Stimulated activated CD8-positive, alpha-beta memory T cell treated with anti-CD3 and anti-CD28 coated beads, Interleukin-12 subunit alpha, Interleukin-12 subunit beta, amount 100 ng/mL, for 1 hour (primary cell): ENCODE data around the gene MAML3.

Experiments
- DNase-seq: peaks from one replicate; pipeline ENCODE4 v3.0.0-alpha.2; 2020; ENCODE audit warnings: low read depth

Gene MAML3

GRCh38 chr4:139861471-139861870, 292.5 kb downstream of the MAML3 start:
- no peak for DNase-seq

DNA sequence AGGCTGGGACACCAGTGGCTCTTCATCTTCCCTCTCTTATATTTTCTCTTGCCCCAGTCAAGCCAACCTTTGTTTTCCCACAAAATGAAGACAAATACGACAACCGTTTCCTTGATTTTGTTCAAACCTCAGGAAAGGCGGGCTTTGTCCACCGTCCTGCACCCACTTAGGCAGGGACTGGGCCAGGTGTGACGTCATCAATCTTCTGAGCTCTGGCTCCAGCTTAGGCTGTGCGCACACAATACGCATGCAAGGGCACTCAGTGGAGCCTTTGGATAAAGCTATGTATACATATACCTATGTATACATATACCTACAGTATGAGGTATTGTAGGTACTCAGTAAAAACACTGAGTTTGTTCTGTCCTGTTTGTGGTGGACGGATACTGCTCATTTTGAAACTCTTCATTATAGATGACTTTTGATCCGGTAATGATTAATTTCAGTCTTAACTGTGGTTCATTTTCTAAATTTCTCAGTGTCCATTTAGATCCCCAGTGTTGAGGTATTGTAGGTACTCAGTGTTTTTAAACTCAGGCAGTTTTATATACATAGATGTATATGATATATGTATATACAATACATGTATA, 293.5 kb downstream of the MAML3 start:
- DNase-seq = no peak

- DNase-seq = no peak
These were observed 294.1 kb downstream of the MAML3 start for GRCh38 chr4:139859876-139860275.

DNA sequence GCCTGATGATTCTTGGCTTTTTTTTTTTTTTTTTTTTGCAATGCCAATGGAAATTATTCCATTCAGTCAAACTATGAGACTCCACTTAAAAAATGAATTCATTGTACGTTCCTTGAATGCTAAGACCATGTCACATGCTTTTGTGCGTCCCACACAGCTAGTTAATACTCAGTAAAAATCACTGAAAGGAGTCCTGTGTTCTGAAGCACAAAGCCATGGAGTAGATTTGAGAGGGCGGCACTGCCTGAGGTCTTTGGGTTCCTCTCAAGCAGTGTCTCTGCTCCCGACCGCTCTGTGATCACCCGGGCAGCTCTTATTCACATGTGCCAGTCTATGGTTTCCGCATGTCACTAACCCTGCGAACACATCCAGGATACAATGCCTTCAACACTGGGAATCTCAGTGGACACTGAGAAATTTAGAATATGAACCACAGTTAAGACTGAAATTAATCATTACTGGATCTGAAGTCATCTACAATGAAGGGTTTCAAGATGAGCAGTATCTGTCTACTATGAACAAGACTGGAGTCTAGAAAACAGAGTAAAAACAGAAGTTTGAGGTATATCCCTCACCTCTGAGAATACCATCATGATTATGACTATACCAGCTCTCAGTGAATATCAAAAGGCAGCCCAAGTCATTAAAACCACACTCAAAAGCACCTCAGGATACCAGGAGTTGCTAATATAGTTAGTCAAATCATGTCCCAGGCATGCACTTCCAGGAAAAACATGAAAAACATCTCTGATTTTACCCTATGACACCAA, 295.4 kb downstream of the MAML3 start:
- DNase-seq = no peak

GRCh38 chr4:139857977-139858376, 296.0 kb downstream of the MAML3 start:
- DNase-seq = no peak

- DNase-seq = no peak
These were observed 297.0 kb downstream of the MAML3 start for GRCh38 chr4:139857021-139857420.

DNA sequence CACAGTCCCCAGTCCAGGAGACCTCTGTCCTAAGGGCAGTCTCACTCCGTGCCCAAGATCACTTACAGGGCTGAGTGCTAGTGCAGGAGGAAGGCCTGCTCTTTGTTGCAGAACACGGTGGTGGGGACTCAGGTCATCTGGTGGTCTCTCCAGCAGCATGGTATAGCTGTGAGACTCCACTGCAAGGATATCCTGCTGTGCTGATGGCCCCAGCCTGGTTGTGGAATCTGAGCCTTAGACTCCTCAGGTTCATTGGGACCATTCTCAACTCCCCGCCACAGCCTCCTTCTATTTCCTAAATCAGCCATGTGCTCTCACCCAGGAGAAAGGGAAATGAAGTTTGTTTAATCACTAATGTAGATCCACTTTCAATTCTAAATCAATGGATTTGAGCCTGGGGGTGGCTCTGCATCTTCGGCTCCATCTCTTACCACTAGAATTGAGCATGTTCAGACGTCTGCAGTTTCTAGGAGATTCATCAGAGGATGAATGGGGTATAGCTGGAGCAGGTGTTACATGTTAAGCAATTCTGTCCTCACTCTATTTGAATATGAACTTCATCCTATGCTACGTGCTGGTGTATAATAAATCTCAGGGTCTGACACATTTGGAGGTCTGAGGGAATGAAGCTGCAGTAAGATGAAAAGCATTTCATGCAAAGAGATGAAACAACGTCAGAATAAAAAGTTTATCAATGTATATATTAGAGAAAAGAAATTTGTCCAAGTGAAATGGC, 299.1 kb downstream of the MAML3 start:
- DNase-seq = no peak

DNA sequence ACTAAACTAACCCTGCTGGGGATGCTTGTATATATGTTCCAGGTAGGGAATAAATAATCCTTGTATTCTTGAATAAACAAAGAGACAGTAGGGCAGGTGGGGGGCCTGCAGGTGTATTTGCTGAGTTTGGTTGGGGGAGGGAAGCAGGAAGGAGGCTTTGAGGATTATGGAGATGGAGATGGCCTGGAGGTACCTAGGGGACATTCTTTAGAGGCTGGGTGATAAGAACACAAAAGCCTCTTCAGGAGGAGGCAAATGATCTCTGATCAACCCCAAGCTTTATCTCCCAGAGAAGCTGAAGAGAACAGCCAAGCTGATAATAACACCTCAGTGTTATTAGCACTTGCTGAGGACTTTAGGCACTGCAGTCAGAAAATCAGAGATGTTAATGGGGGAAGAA, 300.7 kb downstream of the MAML3 start:
- DNase-seq = no peak

GRCh38 chr4:139852612-139853269, 301.2 kb downstream of the MAML3 start:
- DNase-seq = no peak

- no peak for DNase-seq
These were observed 302.3 kb downstream of the MAML3 start for GRCh38 chr4:139851639-139852038.

- DNase-seq = no peak
These were observed 302.9 kb downstream of the MAML3 start for GRCh38 chr4:139851133-139851532.

DNA sequence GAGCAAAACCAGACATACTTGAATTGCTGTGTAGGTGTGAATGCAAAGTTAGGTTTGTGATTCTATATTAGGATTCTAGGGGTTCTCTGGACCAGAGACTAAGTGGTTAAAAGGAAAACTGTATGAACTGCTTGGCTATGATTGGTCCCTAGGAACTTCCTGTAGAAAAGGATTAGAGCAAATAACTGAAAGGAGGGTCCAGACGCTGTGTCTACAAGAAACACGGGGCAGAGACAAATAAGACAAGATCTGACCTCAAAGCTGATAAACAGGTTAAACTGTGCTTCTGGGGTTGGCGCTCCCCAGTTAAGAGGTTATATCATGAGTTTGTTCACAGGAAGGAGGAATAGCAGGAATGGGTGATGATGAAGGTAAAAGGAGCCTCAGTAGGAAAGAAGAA, 304.8 kb downstream of the MAML3 start:
- DNase-seq = no peak

DNA sequence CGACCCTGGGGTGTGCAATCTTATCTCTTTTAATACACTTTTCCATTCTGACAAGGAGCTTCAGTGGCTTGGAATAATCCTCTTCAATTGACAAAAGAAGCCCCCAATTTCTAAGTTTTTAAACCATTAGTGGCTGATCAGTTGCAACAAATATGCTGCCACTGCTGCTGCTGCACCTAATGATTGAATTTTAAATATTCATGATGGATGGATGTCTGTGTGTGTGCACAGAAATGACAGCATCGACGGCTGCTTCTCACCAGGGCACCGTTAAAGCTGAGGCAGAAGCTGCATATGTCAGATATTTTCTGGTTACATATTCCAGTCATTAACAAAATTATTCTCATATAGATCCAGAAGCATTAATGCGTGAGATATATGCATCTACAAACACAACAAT, 306.0 kb downstream of the MAML3 start:
- DNase-seq = no peak

DNA sequence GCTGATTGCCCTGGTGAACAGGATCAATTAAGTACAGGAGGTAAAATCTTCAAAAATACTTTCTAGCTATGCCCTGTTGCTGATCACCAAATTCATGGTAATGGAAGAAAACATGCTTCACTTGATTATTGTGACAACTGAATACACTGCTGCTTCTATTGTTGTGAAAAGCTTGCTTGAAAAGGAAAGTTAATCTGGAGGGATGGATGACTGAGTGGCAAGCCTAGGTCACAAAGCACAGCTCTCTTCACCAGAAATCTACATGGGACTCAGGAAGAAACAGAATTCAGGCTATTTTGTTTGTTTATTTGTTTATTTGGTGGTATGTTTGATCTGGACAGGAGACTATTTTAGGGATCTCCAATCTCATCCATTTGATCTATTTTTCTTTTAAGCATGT, 306.4 kb downstream of the MAML3 start:
- no peak for DNase-seq

- DNase-seq = no peak
These were observed 307.2 kb downstream of the MAML3 start for GRCh38 chr4:139846766-139847165.

DNA sequence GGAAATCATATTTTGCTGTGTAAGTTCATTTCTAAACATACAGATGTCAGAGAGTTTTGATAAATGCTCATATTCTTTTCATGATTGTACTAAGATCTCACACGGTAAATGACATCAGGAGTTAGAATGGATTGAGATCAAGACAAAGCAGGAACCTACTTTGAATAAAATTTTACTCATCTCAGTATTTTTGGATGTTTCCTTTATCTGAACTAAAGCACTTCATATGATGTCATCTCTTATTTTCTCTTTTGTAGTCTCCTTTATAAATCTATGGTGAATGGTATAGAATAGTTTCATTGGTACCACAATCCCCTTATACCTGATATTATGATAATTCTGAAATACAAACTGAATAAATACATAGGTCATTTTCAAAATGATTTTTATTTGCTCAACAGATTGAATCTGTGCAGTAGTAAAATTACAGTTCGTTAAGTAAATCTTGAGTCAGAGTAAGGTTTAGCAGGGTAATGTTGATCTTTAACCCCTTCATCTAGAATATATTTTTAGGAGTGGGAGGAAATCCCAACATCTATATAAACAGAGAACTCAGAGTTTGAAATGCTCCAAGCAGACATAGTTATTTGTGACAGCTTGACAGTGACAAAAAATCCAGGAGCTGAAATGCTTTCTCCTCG, 308.4 kb downstream of the MAML3 start:
- no peak for DNase-seq

- no peak for DNase-seq
These were observed 309.4 kb downstream of the MAML3 start for GRCh38 chr4:139844459-139845036.

DNA sequence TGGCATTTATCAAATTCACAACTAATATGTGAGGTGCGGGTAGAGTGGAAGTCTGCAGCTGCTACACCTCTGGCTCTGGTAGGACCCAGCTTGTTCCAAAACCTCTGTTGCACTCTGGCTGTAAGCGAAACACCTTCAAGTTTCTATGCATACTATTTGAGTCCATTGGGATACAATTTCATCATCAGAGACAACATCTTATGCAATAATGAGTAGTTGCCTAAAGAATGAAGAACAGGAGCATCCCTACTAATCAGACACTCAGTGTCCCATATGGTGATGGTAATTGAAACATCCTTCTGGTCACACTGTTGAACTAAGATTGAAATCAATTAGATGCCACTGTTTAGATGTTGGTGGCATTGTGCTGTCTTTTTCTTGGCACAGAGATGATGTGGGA, 309.9 kb downstream of the MAML3 start:
- DNase-seq = no peak

DNA sequence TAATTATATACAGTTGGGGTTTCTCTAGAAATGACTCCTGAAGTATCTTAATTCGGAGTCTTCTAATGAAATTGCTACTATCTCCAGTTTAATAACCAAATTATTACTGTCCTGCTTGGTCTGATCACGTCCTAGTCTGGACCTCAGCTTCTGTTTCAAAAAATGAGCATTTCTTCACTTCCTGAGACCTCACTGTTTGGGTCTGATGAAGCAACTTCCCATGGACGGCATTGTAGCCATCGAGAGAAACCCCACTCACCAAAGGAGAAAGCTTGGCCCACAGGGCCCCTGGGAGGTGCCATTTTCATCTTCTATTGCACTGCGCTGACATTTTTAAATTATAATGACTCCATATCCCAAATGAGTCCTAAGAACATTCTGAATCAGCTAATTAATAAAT, 310.3 kb downstream of the MAML3 start:
- DNase-seq = no peak

- no peak for DNase-seq
These were observed 312.4 kb downstream of the MAML3 start for GRCh38 chr4:139841464-139842195.

DNA sequence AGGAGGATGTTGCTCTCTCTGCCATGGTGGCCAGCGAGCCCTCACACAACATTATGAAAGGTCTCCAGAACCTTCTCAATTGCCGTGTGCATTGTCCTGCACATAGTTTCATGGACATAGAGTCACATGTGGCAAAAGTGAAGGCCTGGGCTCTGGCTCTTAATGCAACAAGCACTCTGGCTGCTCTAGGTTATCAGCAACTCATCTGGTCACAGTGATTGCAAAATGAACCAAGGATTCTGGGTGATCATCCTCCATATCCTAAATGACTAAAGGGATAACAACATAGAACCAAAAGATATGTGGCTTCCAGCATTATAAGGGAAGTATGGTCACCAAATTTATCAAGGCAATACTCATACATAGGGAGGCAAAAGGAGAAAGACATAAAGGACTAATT, 313.2 kb downstream of the MAML3 start:
- no peak for DNase-seq
